Vagina (tissue), 2 donors: Measurements from ENCODE around the gene ITGB3.

ENCODE experiments used
- CTCF ChIP-seq, 3 experiments: fragments of 450-650 bp in 2 of 3; fragments of 200-600 bp in 1 of 3; sonication (generic) in 1 of 3; IDR thresholded peaks; one replicate each; pipeline ENCODE4 v1.5.1; 2017 to 2019; ENCODE audit warnings: antibody characterized with exemption in 3 of 3, mild to moderate bottlenecking in 2 of 3, moderate library complexity in 2 of 3
- POLR2A ChIP-seq, 2 donors: fragments of 450-650 bp; IDR thresholded peaks; one replicate each; pipeline ENCODE4 v1.6.1; 2017; ENCODE audit warnings: antibody characterized with exemption in 2 of 2, mild to moderate bottlenecking in 2 of 2, moderate library complexity in 2 of 2

GRCh38 chr17:47295874-47296255 lies 42.2 kb downstream of the ITGB3 start:
- TF ChIP-seq CTCF (IDR thresholded peaks at IDR 0.05) (no peak), POLR2A (IDR thresholded peaks at IDR 0.05) (no peak)
